ENCODE data around the gene SLC22A7.

Gene SLC22A7

GRCh38 chr6:43308101-43308989 lies 10.3 kb downstream of the SLC22A7 start, which contains the start of gene CRIP3 (continued):
- TF ChIP-seq, protein P1, sequence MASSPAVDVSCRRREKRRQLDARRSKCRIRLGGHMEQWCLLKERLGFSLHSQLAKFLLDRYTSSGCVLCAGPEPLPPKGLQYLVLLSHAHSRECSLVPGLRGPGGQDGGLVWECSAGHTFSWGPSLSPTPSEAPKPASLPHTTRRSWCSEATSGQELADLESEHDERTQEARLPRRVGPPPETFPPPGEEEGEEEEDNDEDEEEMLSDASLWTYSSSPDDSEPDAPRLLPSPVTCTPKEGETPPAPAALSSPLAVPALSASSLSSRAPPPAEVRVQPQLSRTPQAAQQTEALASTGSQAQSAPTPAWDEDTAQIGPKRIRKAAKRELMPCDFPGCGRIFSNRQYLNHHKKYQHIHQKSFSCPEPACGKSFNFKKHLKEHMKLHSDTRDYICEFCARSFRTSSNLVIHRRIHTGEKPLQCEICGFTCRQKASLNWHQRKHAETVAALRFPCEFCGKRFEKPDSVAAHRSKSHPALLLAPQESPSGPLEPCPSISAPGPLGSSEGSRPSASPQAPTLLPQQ (tag by site-specific recombination; IDR thresholded peaks at IDR 0.05), result peak; percentile 54; the same call in 1 of the 2 replicates
- peak; percentile 51 for TF ChIP-seq ZFP69B (tag by site-specific recombination; IDR thresholded peaks at IDR 0.05)
- TF ChIP-seq, protein P2, sequence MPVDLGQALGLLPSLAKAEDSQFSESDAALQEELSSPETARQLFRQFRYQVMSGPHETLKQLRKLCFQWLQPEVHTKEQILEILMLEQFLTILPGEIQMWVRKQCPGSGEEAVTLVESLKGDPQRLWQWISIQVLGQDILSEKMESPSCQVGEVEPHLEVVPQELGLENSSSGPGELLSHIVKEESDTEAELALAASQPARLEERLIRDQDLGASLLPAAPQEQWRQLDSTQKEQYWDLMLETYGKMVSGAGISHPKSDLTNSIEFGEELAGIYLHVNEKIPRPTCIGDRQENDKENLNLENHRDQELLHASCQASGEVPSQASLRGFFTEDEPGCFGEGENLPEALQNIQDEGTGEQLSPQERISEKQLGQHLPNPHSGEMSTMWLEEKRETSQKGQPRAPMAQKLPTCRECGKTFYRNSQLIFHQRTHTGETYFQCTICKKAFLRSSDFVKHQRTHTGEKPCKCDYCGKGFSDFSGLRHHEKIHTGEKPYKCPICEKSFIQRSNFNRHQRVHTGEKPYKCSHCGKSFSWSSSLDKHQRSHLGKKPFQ (tag by site-specific recombination; IDR thresholded peaks at IDR 0.05), result no peak
- peak; percentile 40; the same call in 1 of the 2 replicates for TF ChIP-seq ZEB2 (tag by site-specific recombination; IDR thresholded peaks at IDR 0.05)
- TF ChIP-seq, protein P3, sequence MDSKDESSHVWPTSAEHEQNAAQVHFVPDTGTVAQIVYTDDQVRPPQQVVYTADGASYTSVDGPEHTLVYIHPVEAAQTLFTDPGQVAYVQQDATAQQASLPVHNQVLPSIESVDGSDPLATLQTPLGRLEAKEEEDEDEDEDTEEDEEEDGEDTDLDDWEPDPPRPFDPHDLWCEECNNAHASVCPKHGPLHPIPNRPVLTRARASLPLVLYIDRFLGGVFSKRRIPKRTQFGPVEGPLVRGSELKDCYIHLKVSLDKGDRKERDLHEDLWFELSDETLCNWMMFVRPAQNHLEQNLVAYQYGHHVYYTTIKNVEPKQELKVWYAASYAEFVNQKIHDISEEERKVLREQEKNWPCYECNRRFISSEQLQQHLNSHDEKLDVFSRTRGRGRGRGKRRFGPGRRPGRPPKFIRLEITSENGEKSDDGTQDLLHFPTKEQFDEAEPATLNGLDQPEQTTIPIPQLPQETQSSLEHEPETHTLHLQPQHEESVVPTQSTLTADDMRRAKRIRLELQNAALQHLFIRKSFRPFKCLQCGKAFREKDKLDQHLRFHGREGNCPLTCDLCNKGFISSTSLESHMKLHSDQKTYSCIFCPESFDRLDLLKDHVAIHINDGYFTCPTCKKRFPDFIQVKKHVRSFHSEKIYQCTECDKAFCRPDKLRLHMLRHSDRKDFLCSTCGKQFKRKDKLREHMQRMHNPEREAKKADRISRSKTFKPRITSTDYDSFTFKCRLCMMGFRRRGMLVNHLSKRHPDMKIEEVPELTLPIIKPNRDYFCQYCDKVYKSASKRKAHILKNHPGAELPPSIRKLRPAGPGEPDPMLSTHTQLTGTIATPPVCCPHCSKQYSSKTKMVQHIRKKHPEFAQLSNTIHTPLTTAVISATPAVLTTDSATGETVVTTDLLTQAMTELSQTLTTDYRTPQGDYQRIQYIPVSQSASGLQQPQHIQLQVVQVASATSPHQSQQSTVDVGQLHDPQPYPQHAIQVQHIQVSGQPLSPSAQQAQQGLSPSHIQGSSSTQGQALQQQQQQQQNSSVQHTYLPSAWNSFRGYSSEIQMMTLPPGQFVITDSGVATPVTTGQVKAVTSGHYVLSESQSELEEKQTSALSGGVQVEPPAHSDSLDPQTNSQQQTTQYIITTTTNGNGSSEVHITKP (tag by site-specific recombination; IDR thresholded peaks at IDR 0.05), result peak; percentile 63
- no peak for TF ChIP-seq HOXC10 (CRISPR knock-in tag; IDR thresholded peaks at IDR 0.05)
- 0 out of 2 replicates have a peak, but pooled peaks have one; percentile 44 for TF ChIP-seq MZF1 (tag by site-specific recombination; IDR thresholded peaks at IDR 0.05; ENCODE audit: borderline replicate concordance)
- no peak for TF ChIP-seq ZNF239 (tag by site-specific recombination; IDR thresholded peaks at IDR 0.05)
- TF ChIP-seq ZNF404 (tag by site-specific recombination; IDR thresholded peaks at IDR 0.05), result no peak
- TF ChIP-seq SALL2 (tag by site-specific recombination; IDR thresholded peaks at IDR 0.05; ENCODE audit: borderline replicate concordance), result no peak
- TF ChIP-seq ZBTB48 (tag by site-specific recombination; IDR thresholded peaks at IDR 0.05), result no peak
- peak; percentile 61 for TF ChIP-seq ZNF341 (tag by site-specific recombination; IDR thresholded peaks at IDR 0.05; ENCODE audit: low read depth)
- peak; percentile 58 for TF ChIP-seq ZIC2 (tag by site-specific recombination; IDR thresholded peaks at IDR 0.05)
- peak; percentile 93 for TF ChIP-seq ZNF600 (tag by site-specific recombination; IDR thresholded peaks at IDR 0.05)
- TF ChIP-seq, protein P4, sequence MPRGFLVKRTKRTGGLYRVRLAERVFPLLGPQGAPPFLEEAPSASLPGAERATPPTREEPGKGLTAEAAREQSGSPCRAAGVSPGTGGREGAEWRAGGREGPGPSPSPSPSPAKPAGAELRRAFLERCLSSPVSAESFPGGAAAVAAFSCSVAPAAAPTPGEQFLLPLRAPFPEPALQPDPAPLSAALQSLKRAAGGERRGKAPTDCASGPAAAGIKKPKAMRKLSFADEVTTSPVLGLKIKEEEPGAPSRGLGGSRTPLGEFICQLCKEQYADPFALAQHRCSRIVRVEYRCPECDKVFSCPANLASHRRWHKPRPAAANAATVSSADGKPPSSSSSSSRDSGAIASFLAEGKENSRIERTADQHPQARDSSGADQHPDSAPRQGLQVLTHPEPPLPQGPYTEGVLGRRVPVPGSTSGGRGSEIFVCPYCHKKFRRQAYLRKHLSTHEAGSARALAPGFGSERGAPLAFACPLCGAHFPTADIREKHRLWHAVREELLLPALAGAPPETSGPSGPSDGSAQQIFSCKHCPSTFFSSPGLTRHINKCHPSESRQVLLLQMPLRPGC (tag by site-specific recombination; IDR thresholded peaks at IDR 0.05), result peak; percentile 28; the same call in 1 of the 2 replicates
- TF ChIP-seq SP7 (tag by site-specific recombination; IDR thresholded peaks at IDR 0.05), result peak; percentile 51; the same call in 1 of the 2 replicates
- TF ChIP-seq, protein P5, sequence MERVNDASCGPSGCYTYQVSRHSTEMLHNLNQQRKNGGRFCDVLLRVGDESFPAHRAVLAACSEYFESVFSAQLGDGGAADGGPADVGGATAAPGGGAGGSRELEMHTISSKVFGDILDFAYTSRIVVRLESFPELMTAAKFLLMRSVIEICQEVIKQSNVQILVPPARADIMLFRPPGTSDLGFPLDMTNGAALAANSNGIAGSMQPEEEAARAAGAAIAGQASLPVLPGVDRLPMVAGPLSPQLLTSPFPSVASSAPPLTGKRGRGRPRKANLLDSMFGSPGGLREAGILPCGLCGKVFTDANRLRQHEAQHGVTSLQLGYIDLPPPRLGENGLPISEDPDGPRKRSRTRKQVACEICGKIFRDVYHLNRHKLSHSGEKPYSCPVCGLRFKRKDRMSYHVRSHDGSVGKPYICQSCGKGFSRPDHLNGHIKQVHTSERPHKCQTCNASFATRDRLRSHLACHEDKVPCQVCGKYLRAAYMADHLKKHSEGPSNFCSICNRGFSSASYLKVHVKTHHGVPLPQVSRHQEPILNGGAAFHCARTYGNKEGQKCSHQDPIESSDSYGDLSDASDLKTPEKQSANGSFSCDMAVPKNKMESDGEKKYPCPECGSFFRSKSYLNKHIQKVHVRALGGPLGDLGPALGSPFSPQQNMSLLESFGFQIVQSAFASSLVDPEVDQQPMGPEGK (tag by site-specific recombination; IDR thresholded peaks at IDR 0.05), result peak; percentile 33
- no peak for TF ChIP-seq ZNF596 (tag by site-specific recombination; IDR thresholded peaks at IDR 0.05)
- no peak for TF ChIP-seq ZNF155 (tag by site-specific recombination; IDR thresholded peaks at IDR 0.05)
- no peak for TF ChIP-seq ZNF658 (tag by site-specific recombination; IDR thresholded peaks at IDR 0.05)
- 0 out of 2 replicates have a peak, but pooled peaks have one; percentile 22 for TF ChIP-seq ZNF629 (tag by site-specific recombination; IDR thresholded peaks at IDR 0.05)
- peak; percentile 77 for TF ChIP-seq SP3 (tag by site-specific recombination; IDR thresholded peaks at IDR 0.05)
- TF ChIP-seq ZBTB17 (tag by site-specific recombination; IDR thresholded peaks at IDR 0.05), result peak; percentile 71
- peak; percentile 74 for TF ChIP-seq ZSCAN16 (tag by site-specific recombination; IDR thresholded peaks at IDR 0.05)
- no peak for TF ChIP-seq ZNF626 (tag by site-specific recombination; IDR thresholded peaks at IDR 0.05)
- no peak for TF ChIP-seq ZNF792 (tag by site-specific recombination; IDR thresholded peaks at IDR 0.05)
- peak; percentile 50; the same call in 1 of the 2 replicates for TF ChIP-seq ZNF335 (tag by site-specific recombination; conservative IDR thresholded peaks at IDR 0.05)
- TF ChIP-seq ZSCAN23 (tag by site-specific recombination; IDR thresholded peaks at IDR 0.05), result peak; percentile 90

Measured in HEK293 (cell line).